Endodermal cell (in vitro differentiated cells): ENCODE results near the gene ZCCHC24. TPM values are rescaled to one million over a fixed set of nuclear protein-coding genes. Genes with fewer than 3 reads are reported as not detected.

Experiments
- DNase-seq: peaks from one replicate; pipeline ENCODE4 v3.0.0-alpha.2; 2017
- H3K27ac ChIP-seq: 2 replicates; pipeline ENCODE4 v1.5.1; 2013; ENCODE audit warnings: mild to moderate bottlenecking, low read depth, low read length, moderate library complexity
- H3K27me3 ChIP-seq: 2 replicates; pipeline ENCODE4 v1.6.1; 2013; ENCODE audit warnings: mild to moderate bottlenecking, low read length, moderate library complexity; ENCODE audit not compliant: insufficient read depth, control insufficient read depth, poor library complexity, severe bottlenecking
- H3K36me3 ChIP-seq: 2 replicates; pipeline ENCODE4 v1.7.0; 2013; ENCODE audit warnings: mild to moderate bottlenecking, low read length, moderate library complexity; ENCODE audit not compliant: control insufficient read depth, insufficient read depth
- H3K4me1 ChIP-seq: one replicate; pipeline ENCODE4 v1.7.0; 2013; ENCODE audit warnings: low read length; ENCODE audit not compliant: control insufficient read depth, insufficient read depth
- H3K4me3 ChIP-seq: 2 replicates; pipeline ENCODE4 v1.5.1; 2013; ENCODE audit warnings: mild to moderate bottlenecking, low read length, moderate library complexity
- H3K9ac ChIP-seq: 2 replicates; pipeline ENCODE4 v1.6.1; 2013; ENCODE audit warnings: mild to moderate bottlenecking, low read length, moderate library complexity; ENCODE audit not compliant: poor library complexity, severe bottlenecking; ENCODE audit errors: extremely low read depth
- H3K9me3 ChIP-seq: 2 replicates; pipeline ENCODE4 v1.6.1; 2013; ENCODE audit warnings: mild to moderate bottlenecking, low read length, moderate library complexity; ENCODE audit not compliant: control insufficient read depth
- H3K27ac Mint-ChIP-seq: 2 replicates; pipeline ENCODE4 v1.8.0; 2020; ENCODE audit warnings: mixed read lengths
- H3K27me3 Mint-ChIP-seq: 2 replicates; pipeline ENCODE4 v1.8.0; 2021; ENCODE audit warnings: mild to moderate bottlenecking, mixed read lengths; ENCODE audit not compliant: insufficient read depth
- H3K36me3 Mint-ChIP-seq: 2 replicates; pipeline ENCODE4 v1.8.0; 2020; ENCODE audit warnings: low read depth, mixed read lengths
- H3K4me1 Mint-ChIP-seq: 2 replicates; pipeline ENCODE4 v1.8.0; 2020; ENCODE audit warnings: mixed read lengths
- H3K4me3 Mint-ChIP-seq: 2 replicates; pipeline ENCODE4 v1.8.0; 2020; ENCODE audit warnings: mild to moderate bottlenecking, moderate library complexity, mixed read lengths
- H3K9me3 Mint-ChIP-seq: 2 replicates; pipeline ENCODE4 v1.8.0; 2020; ENCODE audit warnings: mild to moderate bottlenecking, mixed read lengths
- CTCF ChIP-seq: fragments of 200-600 bp; sonication (generic); conservative IDR thresholded peaks from 2 replicates; pipeline ENCODE4 v1.5.0; 2021; ENCODE audit warnings: antibody characterized with exemption, mild to moderate bottlenecking
- WGBS, 2 experiments: methylation state at CpG; one replicate each; pipeline versions ENCODE4 v1.1.5 to v1.1.7; 2013; ENCODE audit warnings: missing lambda C conversion rate in 2 of 2, mixed read lengths in 1 of 2; ENCODE audit not compliant: insufficient coverage in 1 of 2, insufficient read length in 1 of 2; 5-methylcytosine and 5-hydroxymethylcytosine counted together
- total RNA-seq, 2 donors: library from RNA; stranded (reverse); fragmentation: NEBNext Ultra II Directional in 1 of 2; extraction: Animal tissue kit (Norgen Biotek cat#: 25700) in 1 of 2; gene quantifications; 2 replicates in 1 of 2; 3 replicates in 1 of 2; pipeline ENCODE4 v1.2.1, GENCODE V29; 2021

ZCCHC24 gene
- total RNA-seq, 2 donors from 2014 or later, result 7.6 to 10.7 TPM

GRCh38 chr10:79458483-79458882 is 13.1 kb upstream of the ZCCHC24 start:
- H3K36me3 Mint-ChIP-seq, result no peaks in the 10 kb centered on the region
- Histone ChIP-seq H3K36me3 (no peaks in the 10 kb centered on the region), H3K27me3 (peaks cover 45% of the 10 kb centered on the region), H3K9me3 (no peaks in the 10 kb centered on the region), H3K4me3 (no peak overlapping the region), H3K27ac (no peak overlapping the region), H3K4me1 (peaks cover 12% of the 10 kb centered on the region), H3K9ac (no peak overlapping the region)
- WGBS, 2 experiments, result 89 to 92% methylated on average over 2 to 4 of the region's 4 CpGs
- H3K4me1 Mint-ChIP-seq, result peaks cover 11% of the 10 kb centered on the region
- no peak overlapping the region for H3K4me3 Mint-ChIP-seq
- DNase-seq, result no peak
- TF ChIP-seq CTCF, result no peak
- H3K27ac Mint-ChIP-seq, result no peak overlapping the region
- peaks cover 21% of the 10 kb centered on the region for H3K27me3 Mint-ChIP-seq
- no peaks in the 10 kb centered on the region for H3K9me3 Mint-ChIP-seq

- Mint-ChIP-seq H3K36me3 (no peaks in the 10 kb centered on the region), H3K4me1 (peaks cover 19% of the 10 kb centered on the region), H3K27ac (no peak overlapping the region), H3K4me3 (no peak overlapping the region), H3K27me3 (peaks cover 21% of the 10 kb centered on the region), H3K9me3 (no peaks in the 10 kb centered on the region)
- H3K36me3 ChIP-seq, result no peaks in the 10 kb centered on the region
- no peaks in the 10 kb centered on the region for H3K9me3 ChIP-seq
- peaks cover 21% of the 10 kb centered on the region for H3K4me1 ChIP-seq
- H3K27me3 ChIP-seq, result peaks cover 34% of the 10 kb centered on the region
- TF ChIP-seq CTCF, result no peak
- DNase-seq, result no peak
- H3K27ac ChIP-seq, result no peak overlapping the region
- 94 to 96% methylated on average over 6 to 7 of the region's 7 CpGs for WGBS, 2 experiments
- H3K4me3 ChIP-seq, result no peak overlapping the region
- no peak overlapping the region for H3K9ac ChIP-seq
These were observed 11.9 kb upstream of the ZCCHC24 start for GRCh38 chr10:79457256-79457785.

- no peaks in the 10 kb centered on the region for H3K36me3 ChIP-seq
- TF ChIP-seq CTCF, result no peak
- H3K27me3 ChIP-seq, result peaks cover 13% of the 10 kb centered on the region
- Mint-ChIP-seq H3K27ac (peak overlapping the region; percentile 36), H3K36me3 (no peaks in the 10 kb centered on the region), H3K4me3 (no peak overlapping the region), H3K27me3 (peaks cover 23% of the 10 kb centered on the region), H3K4me1 (peaks cover 34% of the 10 kb centered on the region), H3K9me3 (no peaks in the 10 kb centered on the region)
- H3K9ac ChIP-seq, result no peak overlapping the region
- no peak overlapping the region for H3K4me3 ChIP-seq
- DNase-seq, result peak; percentile 58
- H3K27ac ChIP-seq, result no peak overlapping the region
- no peaks in the 10 kb centered on the region for H3K9me3 ChIP-seq
- peaks cover 21% of the 10 kb centered on the region for H3K4me1 ChIP-seq
- 64 to 70% methylated on average over 5 of the region's 6 CpGs for WGBS, 2 experiments
These were observed 8.8 kb upstream of the ZCCHC24 start for GRCh38 chr10:79454259-79454658.
